ENCODE data around the gene CADM1. TPM values are rescaled to one million over a fixed set of nuclear protein-coding genes. Genes with fewer than 3 reads are reported as not detected.

The CADM1 gene
- total and polyA plus RNA-seq, 9 of the 15 experiments (the other 6 are each of a cell fraction or from before 2014, with no cell fraction given) = 0.42 TPM; not detected in 8

DNA sequence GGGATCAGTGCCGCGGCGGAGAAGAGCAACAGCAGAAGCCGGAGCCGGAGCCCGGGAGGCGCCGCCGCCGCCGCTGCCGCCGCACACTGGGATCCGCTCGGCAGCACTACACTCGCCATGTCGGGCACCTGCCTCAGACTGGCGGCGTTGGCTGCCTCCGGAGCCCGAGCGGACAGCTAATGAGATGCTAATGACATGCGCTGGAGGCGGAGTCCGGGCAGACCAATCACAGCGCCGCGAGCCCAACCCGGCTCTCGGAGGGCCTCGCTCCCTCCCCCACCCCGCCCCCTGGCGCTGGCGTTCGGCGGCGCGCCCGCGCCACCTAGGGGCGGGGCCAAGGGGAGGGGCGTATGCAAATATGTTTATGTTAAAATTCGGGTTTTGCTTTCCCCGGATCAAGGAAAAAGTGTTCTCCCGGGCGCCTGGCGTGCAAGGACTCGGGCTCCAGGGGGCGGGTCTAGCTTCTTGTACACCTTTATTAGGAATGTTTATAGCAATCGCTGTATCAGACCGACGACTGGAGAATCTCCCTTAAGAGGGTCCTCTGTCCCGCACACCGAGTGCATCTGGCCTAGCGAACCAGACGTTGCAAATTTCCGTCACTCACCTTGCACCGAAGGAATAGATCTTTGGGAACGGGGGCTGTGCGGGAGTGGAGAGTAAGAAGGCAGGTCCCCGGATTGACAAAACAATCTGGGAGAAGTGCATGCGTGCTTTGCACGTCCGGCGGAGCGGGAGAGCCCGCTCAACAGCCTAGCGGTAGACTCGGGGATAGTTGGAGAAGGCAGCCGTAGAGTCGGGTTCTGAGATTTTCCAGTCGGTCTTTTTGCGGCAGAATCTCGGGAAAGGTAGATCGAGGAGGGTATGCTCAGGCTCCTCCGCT, at the start of gene CADM1 (continued):
- TF ChIP-seq, protein P1, sequence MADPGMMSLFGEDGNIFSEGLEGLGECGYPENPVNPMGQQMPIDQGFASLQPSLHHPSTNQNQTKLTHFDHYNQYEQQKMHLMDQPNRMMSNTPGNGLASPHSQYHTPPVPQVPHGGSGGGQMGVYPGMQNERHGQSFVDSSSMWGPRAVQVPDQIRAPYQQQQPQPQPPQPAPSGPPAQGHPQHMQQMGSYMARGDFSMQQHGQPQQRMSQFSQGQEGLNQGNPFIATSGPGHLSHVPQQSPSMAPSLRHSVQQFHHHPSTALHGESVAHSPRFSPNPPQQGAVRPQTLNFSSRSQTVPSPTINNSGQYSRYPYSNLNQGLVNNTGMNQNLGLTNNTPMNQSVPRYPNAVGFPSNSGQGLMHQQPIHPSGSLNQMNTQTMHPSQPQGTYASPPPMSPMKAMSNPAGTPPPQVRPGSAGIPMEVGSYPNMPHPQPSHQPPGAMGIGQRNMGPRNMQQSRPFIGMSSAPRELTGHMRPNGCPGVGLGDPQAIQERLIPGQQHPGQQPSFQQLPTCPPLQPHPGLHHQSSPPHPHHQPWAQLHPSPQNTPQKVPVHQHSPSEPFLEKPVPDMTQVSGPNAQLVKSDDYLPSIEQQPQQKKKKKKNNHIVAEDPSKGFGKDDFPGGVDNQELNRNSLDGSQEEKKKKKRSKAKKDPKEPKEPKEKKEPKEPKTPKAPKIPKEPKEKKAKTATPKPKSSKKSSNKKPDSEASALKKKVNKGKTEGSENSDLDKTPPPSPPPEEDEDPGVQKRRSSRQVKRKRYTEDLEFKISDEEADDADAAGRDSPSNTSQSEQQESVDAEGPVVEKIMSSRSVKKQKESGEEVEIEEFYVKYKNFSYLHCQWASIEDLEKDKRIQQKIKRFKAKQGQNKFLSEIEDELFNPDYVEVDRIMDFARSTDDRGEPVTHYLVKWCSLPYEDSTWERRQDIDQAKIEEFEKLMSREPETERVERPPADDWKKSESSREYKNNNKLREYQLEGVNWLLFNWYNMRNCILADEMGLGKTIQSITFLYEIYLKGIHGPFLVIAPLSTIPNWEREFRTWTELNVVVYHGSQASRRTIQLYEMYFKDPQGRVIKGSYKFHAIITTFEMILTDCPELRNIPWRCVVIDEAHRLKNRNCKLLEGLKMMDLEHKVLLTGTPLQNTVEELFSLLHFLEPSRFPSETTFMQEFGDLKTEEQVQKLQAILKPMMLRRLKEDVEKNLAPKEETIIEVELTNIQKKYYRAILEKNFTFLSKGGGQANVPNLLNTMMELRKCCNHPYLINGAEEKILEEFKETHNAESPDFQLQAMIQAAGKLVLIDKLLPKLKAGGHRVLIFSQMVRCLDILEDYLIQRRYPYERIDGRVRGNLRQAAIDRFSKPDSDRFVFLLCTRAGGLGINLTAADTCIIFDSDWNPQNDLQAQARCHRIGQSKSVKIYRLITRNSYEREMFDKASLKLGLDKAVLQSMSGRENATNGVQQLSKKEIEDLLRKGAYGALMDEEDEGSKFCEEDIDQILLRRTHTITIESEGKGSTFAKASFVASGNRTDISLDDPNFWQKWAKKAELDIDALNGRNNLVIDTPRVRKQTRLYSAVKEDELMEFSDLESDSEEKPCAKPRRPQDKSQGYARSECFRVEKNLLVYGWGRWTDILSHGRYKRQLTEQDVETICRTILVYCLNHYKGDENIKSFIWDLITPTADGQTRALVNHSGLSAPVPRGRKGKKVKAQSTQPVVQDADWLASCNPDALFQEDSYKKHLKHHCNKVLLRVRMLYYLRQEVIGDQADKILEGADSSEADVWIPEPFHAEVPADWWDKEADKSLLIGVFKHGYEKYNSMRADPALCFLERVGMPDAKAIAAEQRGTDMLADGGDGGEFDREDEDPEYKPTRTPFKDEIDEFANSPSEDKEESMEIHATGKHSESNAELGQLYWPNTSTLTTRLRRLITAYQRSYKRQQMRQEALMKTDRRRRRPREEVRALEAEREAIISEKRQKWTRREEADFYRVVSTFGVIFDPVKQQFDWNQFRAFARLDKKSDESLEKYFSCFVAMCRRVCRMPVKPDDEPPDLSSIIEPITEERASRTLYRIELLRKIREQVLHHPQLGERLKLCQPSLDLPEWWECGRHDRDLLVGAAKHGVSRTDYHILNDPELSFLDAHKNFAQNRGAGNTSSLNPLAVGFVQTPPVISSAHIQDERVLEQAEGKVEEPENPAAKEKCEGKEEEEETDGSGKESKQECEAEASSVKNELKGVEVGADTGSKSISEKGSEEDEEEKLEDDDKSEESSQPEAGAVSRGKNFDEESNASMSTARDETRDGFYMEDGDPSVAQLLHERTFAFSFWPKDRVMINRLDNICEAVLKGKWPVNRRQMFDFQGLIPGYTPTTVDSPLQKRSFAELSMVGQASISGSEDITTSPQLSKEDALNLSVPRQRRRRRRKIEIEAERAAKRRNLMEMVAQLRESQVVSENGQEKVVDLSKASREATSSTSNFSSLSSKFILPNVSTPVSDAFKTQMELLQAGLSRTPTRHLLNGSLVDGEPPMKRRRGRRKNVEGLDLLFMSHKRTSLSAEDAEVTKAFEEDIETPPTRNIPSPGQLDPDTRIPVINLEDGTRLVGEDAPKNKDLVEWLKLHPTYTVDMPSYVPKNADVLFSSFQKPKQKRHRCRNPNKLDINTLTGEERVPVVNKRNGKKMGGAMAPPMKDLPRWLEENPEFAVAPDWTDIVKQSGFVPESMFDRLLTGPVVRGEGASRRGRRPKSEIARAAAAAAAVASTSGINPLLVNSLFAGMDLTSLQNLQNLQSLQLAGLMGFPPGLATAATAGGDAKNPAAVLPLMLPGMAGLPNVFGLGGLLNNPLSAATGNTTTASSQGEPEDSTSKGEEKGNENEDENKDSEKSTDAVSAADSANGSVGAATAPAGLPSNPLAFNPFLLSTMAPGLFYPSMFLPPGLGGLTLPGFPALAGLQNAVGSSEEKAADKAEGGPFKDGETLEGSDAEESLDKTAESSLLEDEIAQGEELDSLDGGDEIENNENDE (IDR thresholded peaks at IDR 0.05; ENCODE audit: low read depth, low read length) = no peak
- TF ChIP-seq MAZ (CRISPR knock-in tag; conservative IDR thresholded peaks at IDR 0.05 in 1 of 2, IDR thresholded peaks at IDR 0.05 in 1 of 2) = peak in 1 of 2 experiments; percentile 58; a peak in 1 of 4 replicates
- TF ChIP-seq, protein P2, sequence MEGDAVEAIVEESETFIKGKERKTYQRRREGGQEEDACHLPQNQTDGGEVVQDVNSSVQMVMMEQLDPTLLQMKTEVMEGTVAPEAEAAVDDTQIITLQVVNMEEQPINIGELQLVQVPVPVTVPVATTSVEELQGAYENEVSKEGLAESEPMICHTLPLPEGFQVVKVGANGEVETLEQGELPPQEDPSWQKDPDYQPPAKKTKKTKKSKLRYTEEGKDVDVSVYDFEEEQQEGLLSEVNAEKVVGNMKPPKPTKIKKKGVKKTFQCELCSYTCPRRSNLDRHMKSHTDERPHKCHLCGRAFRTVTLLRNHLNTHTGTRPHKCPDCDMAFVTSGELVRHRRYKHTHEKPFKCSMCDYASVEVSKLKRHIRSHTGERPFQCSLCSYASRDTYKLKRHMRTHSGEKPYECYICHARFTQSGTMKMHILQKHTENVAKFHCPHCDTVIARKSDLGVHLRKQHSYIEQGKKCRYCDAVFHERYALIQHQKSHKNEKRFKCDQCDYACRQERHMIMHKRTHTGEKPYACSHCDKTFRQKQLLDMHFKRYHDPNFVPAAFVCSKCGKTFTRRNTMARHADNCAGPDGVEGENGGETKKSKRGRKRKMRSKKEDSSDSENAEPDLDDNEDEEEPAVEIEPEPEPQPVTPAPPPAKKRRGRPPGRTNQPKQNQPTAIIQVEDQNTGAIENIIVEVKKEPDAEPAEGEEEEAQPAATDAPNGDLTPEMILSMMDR (IDR thresholded peaks at IDR 0.05 in 2 of 3, conservative IDR thresholded peaks at IDR 0.05 in 1 of 3; ENCODE audit: insufficient read depth in 2 of 3, low read depth in 1 of 3, low read length in 3 of 3) = peak in 2 of 3 experiments; percentile 26 to 30; a peak in 4 of 6 replicates
- TF ChIP-seq, protein P3, sequence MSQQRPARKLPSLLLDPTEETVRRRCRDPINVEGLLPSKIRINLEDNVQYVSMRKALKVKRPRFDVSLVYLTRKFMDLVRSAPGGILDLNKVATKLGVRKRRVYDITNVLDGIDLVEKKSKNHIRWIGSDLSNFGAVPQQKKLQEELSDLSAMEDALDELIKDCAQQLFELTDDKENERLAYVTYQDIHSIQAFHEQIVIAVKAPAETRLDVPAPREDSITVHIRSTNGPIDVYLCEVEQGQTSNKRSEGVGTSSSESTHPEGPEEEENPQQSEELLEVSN (IDR thresholded peaks at IDR 0.05; ENCODE audit: borderline replicate concordance in 1 of 2, extremely low read depth in 1 of 2, insufficient read depth in 1 of 2, insufficient read length in 1 of 2, low read depth in 1 of 2, low read length in 1 of 2, poor library complexity in 1 of 2, severe bottlenecking in 1 of 2) = peak in 1 of 2 experiments; percentile 30

Measured in K562 (cell line).